Neuronal stem cell (in vitro differentiated cells): ENCODE measurements around the gene ZNF560.

Experiments used
- DNase-seq: peaks from one replicate; pipeline ENCODE4 v3.0.0-alpha.2; 2013; ENCODE audit warnings: low spot score
- H2AFZ ChIP-seq: one replicate; pipeline ENCODE4 v1.6.1; 2013; ENCODE audit warnings: mild to moderate bottlenecking, low read length, inconsistent platforms
- H2AK5ac ChIP-seq: 2 replicates; pipeline ENCODE4 v1.6.1; 2013; ENCODE audit warnings: low read depth, mild to moderate bottlenecking, inconsistent platforms, low read length, moderate library complexity, mixed read lengths
- H2BK120ac ChIP-seq: 2 replicates; pipeline ENCODE4 v1.6.1; 2013; ENCODE audit warnings: low read depth, mild to moderate bottlenecking, inconsistent platforms, low read length, moderate library complexity, mixed read lengths
- H2BK12ac ChIP-seq: one replicate; pipeline ENCODE4 v1.6.1; 2013; ENCODE audit warnings: low read length, inconsistent platforms
- H2BK15ac ChIP-seq: 2 replicates; pipeline ENCODE4 v1.6.1; 2013; ENCODE audit warnings: mild to moderate bottlenecking, low read length, inconsistent platforms, mixed read lengths
- H2BK5ac ChIP-seq: one replicate; pipeline ENCODE4 v1.6.1; 2013; ENCODE audit warnings: inconsistent platforms, mild to moderate bottlenecking, low read length, moderate library complexity
- H3K14ac ChIP-seq: one replicate; pipeline ENCODE4 v1.6.1; 2013; ENCODE audit warnings: low read length, inconsistent platforms
- H3K18ac ChIP-seq: 2 replicates; pipeline ENCODE4 v1.6.1; 2013; ENCODE audit warnings: low read length, inconsistent platforms
- H3K23ac ChIP-seq: 2 replicates; pipeline ENCODE4 v1.6.1; 2013; ENCODE audit warnings: low read depth, mild to moderate bottlenecking, mixed read lengths, low read length, inconsistent platforms; ENCODE audit not compliant: poor library complexity
- H3K27ac ChIP-seq: replicated peaks from 3 replicates; pipeline ENCODE4 v1.5.1; 2013; ENCODE audit warnings: low read length, inconsistent platforms
- H3K27me3 ChIP-seq, 3 experiments: 2 replicates each; pipeline ENCODE4 v1.6.1; 2013; ENCODE audit warnings: low read length in 3 of 3, mild to moderate bottlenecking in 2 of 3, inconsistent platforms in 1 of 3, low read depth in 1 of 3, mixed read lengths in 1 of 3, moderate library complexity in 1 of 3; ENCODE audit not compliant: control insufficient read depth in 3 of 3, insufficient read depth in 3 of 3
- H3K36me3 ChIP-seq, 2 donors: replicated peaks in 1 of 2; 2 replicates each; pipeline ENCODE4 v1.6.1; 2013; ENCODE audit warnings: low read length in 2 of 2; ENCODE audit not compliant: control insufficient read depth in 2 of 2, insufficient read depth in 2 of 2
- H3K4ac ChIP-seq: 2 replicates; pipeline ENCODE4 v1.6.1; 2013; ENCODE audit warnings: inconsistent platforms, mild to moderate bottlenecking, low read length, moderate library complexity
- H3K4me1 ChIP-seq, 2 donors: 1 replicate in 1 of 2; 2 replicates in 1 of 2; pipeline ENCODE4 v1.6.1; 2013; ENCODE audit warnings: low read length in 2 of 2, low read depth in 1 of 2; ENCODE audit not compliant: control insufficient read depth in 2 of 2, insufficient read depth in 1 of 2
- H3K4me2 ChIP-seq: one replicate; pipeline ENCODE4 v1.6.1; 2013; ENCODE audit warnings: mild to moderate bottlenecking, low read length, inconsistent platforms; ENCODE audit not compliant: insufficient read depth, poor library complexity, severe bottlenecking
- H3K4me3 ChIP-seq, 2 donors: 2 replicates each; pipeline ENCODE4 v1.5.1; 2013; ENCODE audit warnings: low read length in 2 of 2, mild to moderate bottlenecking in 2 of 2, inconsistent platforms in 1 of 2, moderate library complexity in 1 of 2
- H3K79me1 ChIP-seq: one replicate; pipeline ENCODE4 v1.6.1; 2013; ENCODE audit warnings: low read depth, mild to moderate bottlenecking, inconsistent platforms, low read length, moderate library complexity
- H3K9ac ChIP-seq: one replicate; pipeline ENCODE4 v1.6.1; 2013; ENCODE audit warnings: mild to moderate bottlenecking, low read depth, low read length, inconsistent platforms; ENCODE audit not compliant: poor library complexity
- H3K9me3 ChIP-seq, 2 donors: replicated peaks in 1 of 2; 2 replicates each; pipeline versions ENCODE3 to v1.6.1; 2013; ENCODE audit warnings: low read length in 2 of 2, mild to moderate bottlenecking in 2 of 2, inconsistent platforms in 1 of 2, low read depth in 1 of 2, mixed read lengths in 1 of 2, moderate library complexity in 1 of 2; ENCODE audit not compliant: control insufficient read depth in 2 of 2, insufficient read depth in 1 of 2
- H4K8ac ChIP-seq: one replicate; pipeline ENCODE4 v1.6.1; 2013; ENCODE audit warnings: low read depth, mild to moderate bottlenecking, inconsistent platforms, low read length, moderate library complexity
- H4K91ac ChIP-seq: one replicate; pipeline ENCODE4 v1.6.1; 2013; ENCODE audit warnings: low read length, low read depth, mild to moderate bottlenecking, inconsistent platforms; ENCODE audit not compliant: poor library complexity
- WGBS, 2 donors: extraction: QIAGEN DNeasy Blood & Tissue Kit; methylation state at CpG; one replicate each; pipeline ENCODE4 v1.1.7; 2013; ENCODE audit warnings: missing lambda C conversion rate in 2 of 2, mixed read lengths in 1 of 2; ENCODE audit not compliant: insufficient read length in 2 of 2, insufficient replicate concordance in 1 of 2; ENCODE audit errors: extremely low coverage in 2 of 2; 5-methylcytosine and 5-hydroxymethylcytosine counted together

Gene ZNF560

GRCh38 chr19:9430444-9430843 lies 68.0 kb downstream of the ZNF560 start:
- peaks cover 3 to 5% of the 10 kb centered on the region in 2 donors for H3K9me3 ChIP-seq
- no peak overlapping the region for H3K9ac ChIP-seq
- H2AFZ ChIP-seq, result no peak overlapping the region
- no peak overlapping the region for H2BK12ac ChIP-seq
- H3K4me2 ChIP-seq, result no peak overlapping the region
- H3K18ac ChIP-seq, result no peak overlapping the region
- no peak overlapping the region for H4K91ac ChIP-seq
- H3K79me1 ChIP-seq, result no peaks in the 10 kb centered on the region
- no peak overlapping the region for H3K4ac ChIP-seq
- no peak overlapping the region for H3K14ac ChIP-seq
- no peak overlapping the region for H2BK120ac ChIP-seq
- no peak overlapping the region for H2BK5ac ChIP-seq
- H3K23ac ChIP-seq, result no peak overlapping the region
- H3K4me3 ChIP-seq, result no peak overlapping the region
- peaks cover 25 to 80% of the 10 kb centered on the region in 2 donors for H3K36me3 ChIP-seq
- no peaks in the 10 kb centered on the region for H3K4me1 ChIP-seq
- no peak overlapping the region for H3K27ac ChIP-seq
- no CpG with 5 or more reads among the region's 1 CpG for WGBS, 2 donors
- H2AK5ac ChIP-seq, result no peak overlapping the region
- no peak overlapping the region for H2BK15ac ChIP-seq
- H3K27me3 ChIP-seq, result no peaks in the 10 kb centered on the region
- H4K8ac ChIP-seq, result no peak overlapping the region
- no peak for DNase-seq

DNA sequence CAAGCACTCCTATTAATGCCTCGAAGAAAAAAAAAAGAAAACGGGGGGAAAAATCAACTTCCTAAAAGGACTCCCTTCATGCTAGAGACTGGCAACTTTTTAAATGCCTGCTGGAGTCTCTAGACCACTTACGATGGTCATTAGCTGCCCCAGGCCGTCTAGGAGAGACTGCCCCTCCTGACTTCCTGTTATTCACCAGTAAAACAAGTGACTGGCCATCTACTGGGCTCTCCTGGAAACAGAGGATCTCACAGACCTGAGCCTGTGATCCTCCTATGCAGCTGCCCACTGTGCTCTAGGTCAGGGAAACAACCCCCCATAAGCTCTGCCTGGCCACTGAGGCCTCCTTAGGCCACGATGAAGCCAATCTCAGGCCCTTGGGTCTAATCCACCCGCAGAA lies 70.5 kb downstream of the ZNF560 start:
- WGBS, 2 donors, result no CpG with 5 or more reads among the region's 6 CpGs
- DNase-seq, result no peak
- Histone ChIP-seq H3K18ac (no peak overlapping the region), H3K14ac (no peak overlapping the region), H4K91ac (no peak overlapping the region), H2BK5ac (no peak overlapping the region), H3K79me1 (no peaks in the 10 kb centered on the region), H3K36me3 (peaks cover 34 to 92% of the 10 kb centered on the region in 2 donors), H3K4me3 (no peak overlapping the region), H2AFZ (no peak overlapping the region), H3K4me2 (no peak overlapping the region), H3K4me1 (no peaks in the 10 kb centered on the region), H3K23ac (no peak overlapping the region), H2BK15ac (no peak overlapping the region), H3K27ac (no peak overlapping the region), H2AK5ac (no peak overlapping the region), H2BK12ac (no peak overlapping the region), H3K9ac (no peak overlapping the region), H2BK120ac (no peak overlapping the region), H3K27me3 (no peaks in the 10 kb centered on the region), H3K9me3 (peaks cover 6 to 7% of the 10 kb centered on the region in 2 donors), H4K8ac (no peak overlapping the region), H3K4ac (no peak overlapping the region)
